GM19372 (cell line): ENCODE data around the gene SRCIN1.
"Not testable (repeated sequence)": the region's sequence is repeated elsewhere in the genome, so short reads cannot be mapped to it uniquely, and the experiment has no call there.

Experiments used
- ATAC-seq: cut with Tn5 transposase; IDR thresholded peaks from one replicate; pipeline ENCODE4 v1.9.1; 2021; ENCODE audit warnings: mild to moderate bottlenecking, low read depth, moderate library complexity; ENCODE audit not compliant: unreplicated experiment

Gene SRCIN1

GRCh38 chr17:38492067-38493040, 113.4 kb downstream of the SRCIN1 start:
- not testable (repeated sequence) for ATAC-seq

GRCh38 chr17:38491346-38492066, 114.2 kb downstream of the SRCIN1 start:
- ATAC-seq, result not testable (repeated sequence)

- ATAC-seq, result not testable (repeated sequence)
These were observed 116.0 kb downstream of the SRCIN1 start for GRCh38 chr17:38489774-38490173.

GRCh38 chr17:38485681-38486298, 120.0 kb downstream of the SRCIN1 start:
- ATAC-seq, result not testable (repeated sequence)

GRCh38 chr17:38485146-38485468, 120.6 kb downstream of the SRCIN1 start:
- ATAC-seq, result no peak

GRCh38 chr17:38484242-38485145, 121.3 kb downstream of the SRCIN1 start:
- ATAC-seq, result not testable (repeated sequence)

- not testable (repeated sequence) for ATAC-seq
These were observed 123.1 kb downstream of the SRCIN1 start for GRCh38 chr17:38482700-38483043.

GRCh38 chr17:38482039-38482699, 123.6 kb downstream of the SRCIN1 start:
- ATAC-seq, result not testable (repeated sequence)
